ENCODE measurements around the gene ABCA9. TPM values are rescaled to one million over a fixed set of nuclear protein-coding genes. Genes with fewer than 3 reads are reported as not detected.

The ABCA9 gene
- total and polyA plus RNA-seq, 9 of the 15 experiments (the other 6 are each of a cell fraction or from before 2014, with no cell fraction given) = 0.04 TPM; not detected in 8

DNA sequence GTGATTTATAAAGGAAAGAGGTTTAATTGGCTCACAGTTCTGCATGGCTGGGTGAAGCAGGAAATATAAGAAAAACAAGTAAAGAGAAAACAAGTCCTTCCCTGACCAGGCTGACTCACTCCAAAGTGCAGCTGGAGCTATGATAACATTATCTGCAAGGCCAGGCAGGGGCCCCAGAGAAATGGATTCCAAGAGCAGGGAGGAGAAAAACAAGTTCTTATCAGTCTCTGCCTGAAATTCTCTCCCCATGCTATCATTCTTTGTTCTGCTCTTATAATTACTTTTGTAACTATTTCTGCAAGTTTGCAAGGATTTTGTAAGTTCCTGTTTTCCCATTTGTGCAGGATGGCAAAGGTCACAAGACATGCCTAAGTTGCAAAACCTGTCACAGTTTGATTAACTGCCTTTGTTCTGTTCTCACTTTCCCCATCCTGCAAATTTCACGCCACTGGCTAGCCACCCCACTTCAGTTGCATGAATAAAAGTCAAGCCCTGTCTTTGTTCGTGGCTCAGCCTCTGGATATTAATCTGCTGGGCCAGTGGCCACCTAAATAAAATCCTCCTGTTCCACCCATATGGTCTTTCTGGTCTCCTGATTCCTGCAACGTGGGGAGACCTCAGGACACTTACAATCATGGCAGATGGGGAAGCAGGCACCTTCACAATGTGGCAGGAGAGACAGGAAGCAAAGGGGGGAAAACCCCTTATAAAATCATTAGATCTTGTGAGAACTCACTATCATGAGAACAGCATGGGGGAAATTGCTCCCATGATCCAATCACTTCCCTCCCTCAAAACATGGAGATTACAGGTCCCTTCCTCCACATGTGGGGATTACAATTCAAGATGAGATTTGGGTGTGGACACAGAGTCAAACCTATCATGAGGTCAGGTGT lies 13.1 kb downstream of the ABCA9 start (continued):
- TF ChIP-seq ATF7 (IDR thresholded peaks at IDR 0.05) (peak; percentile 89), SREBF2 (CRISPR knock-in tag; IDR thresholded peaks at IDR 0.05) (no peak), ZNF75A (CRISPR knock-in tag; IDR thresholded peaks at IDR 0.05) (no peak), ZSCAN29 (IDR thresholded peaks at IDR 0.05) (no peak), ZNF507 (tag; conservative IDR thresholded peaks at IDR 0.05) (no peak), CREB1 (IDR thresholded peaks at IDR 0.05) (peak; percentile 47; the same call in 1 of the 2 replicates), CREB1 (CRISPR knock-in tag; IDR thresholded peaks at IDR 0.05) (no peak), ZNF124 (CRISPR knock-in tag; IDR thresholded peaks at IDR 0.05) (no peak), CBFA2T2 (conservative IDR thresholded peaks at IDR 0.05) (peak; percentile 99), ADNP (tag; IDR thresholded peaks at IDR 0.05) (peak; percentile 59; the same call in 1 of the 2 replicates), POLR2A (conservative IDR thresholded peaks at IDR 0.05) (no peak), NFE2 (IDR thresholded peaks at IDR 0.05; ENCODE audit: low read depth) (peak; percentile 62), KDM5B (IDR thresholded peaks at IDR 0.05; ENCODE audit: insufficient replicate concordance, low read depth, low read length) (no peak), YBX1 (IDR thresholded peaks at IDR 0.05) (no peak), ZSCAN32 (CRISPR knock-in tag; IDR thresholded peaks at IDR 0.05) (no peak), ZNF41 (CRISPR knock-in tag; conservative IDR thresholded peaks at IDR 0.05) (peak; percentile 71; the same call in 1 of the 2 replicates), CBX3 (IDR thresholded peaks at IDR 0.05; ENCODE audit: borderline replicate concordance in 1 of 2, low read length in 2 of 2) (0 out of 3 replicates have a peak, but pooled peaks of 1 of the 2 experiments have one; percentile 1), CREBBP (IDR thresholded peaks at IDR 0.05; ENCODE audit: low read depth, low read length) (no peak), POLR2H (tag; IDR thresholded peaks at IDR 0.05; ENCODE audit: low read depth) (peak; percentile 62)
- TF ChIP-seq, protein P1, sequence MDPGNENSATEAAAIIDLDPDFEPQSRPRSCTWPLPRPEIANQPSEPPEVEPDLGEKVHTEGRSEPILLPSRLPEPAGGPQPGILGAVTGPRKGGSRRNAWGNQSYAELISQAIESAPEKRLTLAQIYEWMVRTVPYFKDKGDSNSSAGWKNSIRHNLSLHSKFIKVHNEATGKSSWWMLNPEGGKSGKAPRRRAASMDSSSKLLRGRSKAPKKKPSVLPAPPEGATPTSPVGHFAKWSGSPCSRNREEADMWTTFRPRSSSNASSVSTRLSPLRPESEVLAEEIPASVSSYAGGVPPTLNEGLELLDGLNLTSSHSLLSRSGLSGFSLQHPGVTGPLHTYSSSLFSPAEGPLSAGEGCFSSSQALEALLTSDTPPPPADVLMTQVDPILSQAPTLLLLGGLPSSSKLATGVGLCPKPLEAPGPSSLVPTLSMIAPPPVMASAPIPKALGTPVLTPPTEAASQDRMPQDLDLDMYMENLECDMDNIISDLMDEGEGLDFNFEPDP (CRISPR knock-in tag; IDR thresholded peaks at IDR 0.05) = no peak
- TF ChIP-seq, protein P2, sequence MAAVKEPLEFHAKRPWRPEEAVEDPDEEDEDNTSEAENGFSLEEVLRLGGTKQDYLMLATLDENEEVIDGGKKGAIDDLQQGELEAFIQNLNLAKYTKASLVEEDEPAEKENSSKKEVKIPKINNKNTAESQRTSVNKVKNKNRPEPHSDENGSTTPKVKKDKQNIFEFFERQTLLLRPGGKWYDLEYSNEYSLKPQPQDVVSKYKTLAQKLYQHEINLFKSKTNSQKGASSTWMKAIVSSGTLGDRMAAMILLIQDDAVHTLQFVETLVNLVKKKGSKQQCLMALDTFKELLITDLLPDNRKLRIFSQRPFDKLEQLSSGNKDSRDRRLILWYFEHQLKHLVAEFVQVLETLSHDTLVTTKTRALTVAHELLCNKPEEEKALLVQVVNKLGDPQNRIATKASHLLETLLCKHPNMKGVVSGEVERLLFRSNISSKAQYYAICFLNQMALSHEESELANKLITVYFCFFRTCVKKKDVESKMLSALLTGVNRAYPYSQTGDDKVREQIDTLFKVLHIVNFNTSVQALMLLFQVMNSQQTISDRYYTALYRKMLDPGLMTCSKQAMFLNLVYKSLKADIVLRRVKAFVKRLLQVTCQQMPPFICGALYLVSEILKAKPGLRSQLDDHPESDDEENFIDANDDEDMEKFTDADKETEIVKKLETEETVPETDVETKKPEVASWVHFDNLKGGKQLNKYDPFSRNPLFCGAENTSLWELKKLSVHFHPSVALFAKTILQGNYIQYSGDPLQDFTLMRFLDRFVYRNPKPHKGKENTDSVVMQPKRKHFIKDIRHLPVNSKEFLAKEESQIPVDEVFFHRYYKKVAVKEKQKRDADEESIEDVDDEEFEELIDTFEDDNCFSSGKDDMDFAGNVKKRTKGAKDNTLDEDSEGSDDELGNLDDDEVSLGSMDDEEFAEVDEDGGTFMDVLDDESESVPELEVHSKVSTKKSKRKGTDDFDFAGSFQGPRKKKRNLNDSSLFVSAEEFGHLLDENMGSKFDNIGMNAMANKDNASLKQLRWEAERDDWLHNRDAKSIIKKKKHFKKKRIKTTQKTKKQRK (IDR thresholded peaks at IDR 0.05; ENCODE audit: borderline replicate concordance, low read depth, low read length) = no peak
